Nephron (organoid): ENCODE measurements around the gene IL3.

Source experiments
- H3K27ac Mint-ChIP-seq, 3 experiments: 2 replicates each; pipeline ENCODE4 v1.8.0; 2020; ENCODE audit warnings: mixed read lengths in 3 of 3, mild to moderate bottlenecking in 2 of 3, moderate library complexity in 1 of 3
- H3K27me3 Mint-ChIP-seq: 2 replicates; pipeline ENCODE4 v1.8.0; 2021; ENCODE audit warnings: low read depth, mild to moderate bottlenecking, moderate library complexity, mixed read lengths
- H3K36me3 Mint-ChIP-seq: 2 replicates; pipeline ENCODE4 v1.8.0; 2020; ENCODE audit warnings: low read depth, mixed read lengths
- H3K4me1 Mint-ChIP-seq: 2 replicates; pipeline ENCODE4 v1.8.0; 2020; ENCODE audit warnings: mixed read lengths
- H3K4me3 Mint-ChIP-seq, 3 experiments: 2 replicates each; pipeline ENCODE4 v1.8.0; 2020; ENCODE audit warnings: mild to moderate bottlenecking in 3 of 3, mixed read lengths in 3 of 3, moderate library complexity in 2 of 3
- H3K9me3 Mint-ChIP-seq: 2 replicates; pipeline ENCODE4 v1.8.0; 2020; ENCODE audit warnings: mixed read lengths
- CTCF ChIP-seq, 3 experiments: fragments of 200-600 bp; sonication (generic); IDR thresholded peaks; one replicate each; pipeline ENCODE4 v1.5.0; 2021; ENCODE audit warnings: antibody characterized with exemption in 3 of 3; ENCODE audit not compliant: unreplicated experiment in 3 of 3

The IL3 gene

GRCh38 chr5:132056610-132057497, 3.6 kb upstream of the IL3 start:
- Mint-ChIP-seq H3K27ac (no peak overlapping the region), H3K27me3 (peaks cover 12% of the 10 kb centered on the region), H3K36me3 (no peaks in the 10 kb centered on the region), H3K4me3 (no peak overlapping the region), H3K9me3 (no peaks in the 10 kb centered on the region), H3K4me1 (no peaks in the 10 kb centered on the region)
- TF ChIP-seq CTCF (IDR thresholded peaks at IDR 0.05; ENCODE audit: unreplicated experiment in 3 of 3), result no peak

GRCh38 chr5:132057498-132058255, 2.8 kb upstream of the IL3 start:
- no peaks in the 10 kb centered on the region for H3K9me3 Mint-ChIP-seq

GRCh38 chr5:132058646-132059042, 1.8 kb upstream of the IL3 start:
- Mint-ChIP-seq H3K36me3 (no peaks in the 10 kb centered on the region), H3K4me1 (no peaks in the 10 kb centered on the region), H3K4me3 (no peak overlapping the region), H3K9me3 (no peaks in the 10 kb centered on the region), H3K27me3 (peaks cover 11% of the 10 kb centered on the region), H3K27ac (no peak overlapping the region)
- TF ChIP-seq CTCF (IDR thresholded peaks at IDR 0.05; ENCODE audit: unreplicated experiment in 3 of 3), result no peak

More at GRCh38 chr5:132057498-132058255, 2.8 kb upstream of the IL3 start:
- H3K27ac Mint-ChIP-seq, result no peak overlapping the region
- no peaks in the 10 kb centered on the region for H3K4me1 Mint-ChIP-seq
- TF ChIP-seq CTCF (IDR thresholded peaks at IDR 0.05; ENCODE audit: unreplicated experiment in 3 of 3), result no peak
- H3K36me3 Mint-ChIP-seq, result no peaks in the 10 kb centered on the region
- H3K27me3 Mint-ChIP-seq, result peaks cover 7% of the 10 kb centered on the region
- H3K4me3 Mint-ChIP-seq, result no peak overlapping the region

GRCh38 chr5:132059043-132059695, 1.3 kb upstream of the IL3 start:
- Mint-ChIP-seq H3K9me3 (no peaks in the 10 kb centered on the region), H3K4me1 (no peaks in the 10 kb centered on the region), H3K27ac (no peak overlapping the region), H3K27me3 (peaks cover 16% of the 10 kb centered on the region), H3K36me3 (no peaks in the 10 kb centered on the region), H3K4me3 (no peak overlapping the region)
- no peak for TF ChIP-seq CTCF (IDR thresholded peaks at IDR 0.05; ENCODE audit: unreplicated experiment in 3 of 3)

GRCh38 chr5:132059696-132060500, 557 bp upstream of the IL3 start:
- Mint-ChIP-seq H3K9me3 (no peaks in the 10 kb centered on the region), H3K4me3 (no peak overlapping the region), H3K27me3 (peaks cover 16% of the 10 kb centered on the region), H3K27ac (no peak overlapping the region), H3K4me1 (no peaks in the 10 kb centered on the region), H3K36me3 (no peaks in the 10 kb centered on the region)
- no peak for TF ChIP-seq CTCF (IDR thresholded peaks at IDR 0.05; ENCODE audit: unreplicated experiment in 3 of 3)
